ENCODE measurements around the gene LIPH. TPM values are rescaled to one million over a fixed set of nuclear protein-coding genes. Genes with fewer than 3 reads are reported as not detected.
"Not testable (repeated sequence)": the region's sequence is repeated elsewhere in the genome, so short reads cannot be mapped to it uniquely, and the experiment has no call there.

LIPH gene
- total RNA-seq, 1 donor from 2014 or later = 29.7 TPM

- H3K27me3 ChIP-seq (ENCODE audit: low read depth); DNase-seq; H3K36me3 ChIP-seq; H3K9me3 ChIP-seq; intact Hi-C loops (cut with DNase I); H3K4me1 ChIP-seq; H3K4me3 ChIP-seq: not testable (repeated sequence)
- peak overlapping the region; percentile 53 for H3K27ac ChIP-seq
- peak; percentile 83 to 85 for ATAC-seq
- peak; percentile 60 for TF ChIP-seq CTCF (IDR thresholded peaks at IDR 0.05)
Observed at GRCh38 chr3:185575108-185575869, 22.9 kb upstream of the LIPH start.

GRCh38 chr3:185572183-185572582 is 19.8 kb upstream of the LIPH start:
- Histone ChIP-seq H3K36me3 (no peaks in the 10 kb centered on the region), H3K27me3 (ENCODE audit: low read depth) (no peaks in the 10 kb centered on the region), H3K9me3 (no peaks in the 10 kb centered on the region), H3K4me3 (no peak overlapping the region), H3K27ac (no peak overlapping the region), H3K4me1 (no peaks in the 10 kb centered on the region)
- DNase-seq = no peak
- TF ChIP-seq CTCF (IDR thresholded peaks at IDR 0.05) = no peak
- no peak for ATAC-seq
- intact Hi-C loops (cut with DNase I) = no loop called here

DNA sequence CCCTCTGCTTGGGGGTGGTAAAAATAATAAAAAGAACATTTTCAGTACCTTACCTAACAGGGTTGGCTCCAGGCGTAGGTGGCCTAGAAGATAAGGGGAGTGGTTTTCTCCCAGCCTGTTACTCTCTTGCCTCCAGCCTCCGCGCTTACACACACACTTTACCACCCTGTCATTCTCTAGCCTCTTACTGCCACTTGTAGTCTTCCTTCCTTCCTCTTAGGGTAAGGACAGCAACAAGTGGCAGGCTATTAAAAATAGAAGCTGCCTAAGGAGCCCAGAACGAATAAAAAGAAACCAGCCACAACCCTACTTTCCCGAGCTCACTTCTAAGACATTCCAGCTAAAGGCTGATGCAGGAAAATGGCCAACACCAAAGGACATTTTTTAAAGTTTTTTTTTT is 9.6 kb upstream of the LIPH start:
- ATAC-seq = peak; percentile 88
- no peak for TF ChIP-seq CTCF (IDR thresholded peaks at IDR 0.05)
- Histone ChIP-seq H3K9me3 (peaks cover 3% of the 10 kb centered on the region), H3K27me3 (ENCODE audit: low read depth) (no peaks in the 10 kb centered on the region), H3K36me3 (no peaks in the 10 kb centered on the region), H3K4me1 (peaks cover 8% of the 10 kb centered on the region), H3K4me3 (peak overlapping the region; percentile 14), H3K27ac (peak overlapping the region; percentile 88)
- intact Hi-C loops (cut with DNase I) = no loop called here
- no peak for DNase-seq

DNA sequence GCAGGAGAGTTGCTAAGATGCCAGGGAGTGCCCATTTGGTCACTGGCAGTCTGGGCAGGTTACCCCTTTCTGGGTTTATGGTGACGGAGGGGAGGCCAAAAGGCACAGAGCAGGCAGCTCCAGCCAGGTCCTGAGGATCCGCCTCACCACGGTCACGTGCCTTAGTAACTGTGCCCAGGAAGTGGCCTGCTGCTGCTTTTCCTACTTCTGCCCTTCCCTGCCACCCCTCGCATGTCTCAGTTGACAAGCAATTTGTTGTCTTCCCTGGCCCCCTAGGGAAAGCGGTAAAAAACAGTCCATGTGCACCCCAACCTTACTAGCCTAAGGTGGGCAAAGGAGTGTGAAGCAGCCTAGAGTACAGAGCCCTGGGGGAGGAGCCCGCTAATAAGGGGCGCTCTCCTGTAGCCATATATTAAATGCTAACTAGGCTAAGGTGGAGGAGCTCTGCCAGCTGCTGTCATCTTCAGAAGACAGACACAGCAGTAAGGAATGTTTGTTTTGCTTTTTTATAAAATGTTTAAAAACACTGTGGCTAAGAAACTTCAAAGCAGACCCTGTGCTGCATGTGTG is 9.1 kb upstream of the LIPH start:
- Histone ChIP-seq H3K27ac (peak overlapping the region; percentile 88), H3K9me3 (peaks cover 3% of the 10 kb centered on the region), H3K4me3 (peak overlapping the region; percentile 14), H3K4me1 (peaks cover 8% of the 10 kb centered on the region), H3K27me3 (ENCODE audit: low read depth) (no peaks in the 10 kb centered on the region), H3K36me3 (no peaks in the 10 kb centered on the region)
- peak; percentile 81 for DNase-seq
- ATAC-seq = peak; percentile 63 to 73
- no peak for TF ChIP-seq CTCF (IDR thresholded peaks at IDR 0.05)
- intact Hi-C loops (cut with DNase I) = no loop called here

GRCh38 chr3:185560676-185561075 is 8.3 kb upstream of the LIPH start:
- no peaks in the 10 kb centered on the region for H3K27me3 ChIP-seq (ENCODE audit: low read depth)
- peaks cover 3% of the 10 kb centered on the region for H3K9me3 ChIP-seq
- H3K4me1 ChIP-seq = peaks cover 11% of the 10 kb centered on the region
- no peak for TF ChIP-seq CTCF (IDR thresholded peaks at IDR 0.05)
- H3K27ac ChIP-seq = peak overlapping the region; percentile 88
- no peak for ATAC-seq
- intact Hi-C loops (cut with DNase I) = no loop called here
- H3K4me3 ChIP-seq = peak overlapping the region; percentile 14
- no peaks in the 10 kb centered on the region for H3K36me3 ChIP-seq
- DNase-seq = no peak

Measured in lower lobe of right lung (tissue), 2 donors.